HL-60 (cell line): ENCODE results near the gene OTOA.
"Not testable (repeated sequence)": the region's sequence is repeated elsewhere in the genome, so short reads cannot be mapped to it uniquely, and the experiment has no call there.

Experiments used
- DNase-seq, 2 experiments: peaks; one replicate each; pipeline ENCODE4 v3.0.0-alpha.2; 2010 to 2020; ENCODE audit warnings: low read depth in 1 of 2, low spot score in 1 of 2
- H3K27ac ChIP-seq: fragments of 250-450 bp; sonication (Bioruptor Pico); replicated peaks from 2 replicates; pipeline ENCODE4 v1.5.1; 2020; ENCODE audit warnings: mild to moderate bottlenecking, moderate library complexity
- H3K27me3 ChIP-seq: fragments of 250-450 bp; sonication (Bioruptor Pico); 2 replicates; pipeline ENCODE4 v1.5.1; 2021; ENCODE audit warnings: mild to moderate bottlenecking, moderate library complexity; ENCODE audit not compliant: insufficient read depth, poor library complexity, severe bottlenecking
- H3K4me3 ChIP-seq: replicated peaks from 2 replicates; pipeline ENCODE4 v1.5.1; 2011; ENCODE audit warnings: mild to moderate bottlenecking, control low read depth, low read length; ENCODE audit not compliant: insufficient read depth
- CTCF ChIP-seq: IDR thresholded peaks from one replicate; pipeline ENCODE4 v1.5.1; 2011; ENCODE audit warnings: low read length, control low read depth, inconsistent platforms; ENCODE audit not compliant: insufficient read depth
- GABPA ChIP-seq: IDR thresholded peaks from 2 replicates; pipeline ENCODE4 v1.6.1; 2012; ENCODE audit warnings: low read depth
- POLR2AphosphoS5 ChIP-seq: IDR thresholded peaks from 2 replicates; pipeline ENCODE4 v1.6.1; 2012; ENCODE audit warnings: low read depth
- SPI1 ChIP-seq: IDR thresholded peaks from 2 replicates; pipeline ENCODE4 v1.6.1; 2012; ENCODE audit warnings: low read depth, mild to moderate bottlenecking, borderline replicate concordance
- TF ChIP-seq, protein P1 (sequence below): IDR thresholded peaks from 2 replicates; pipeline ENCODE4 v1.6.1; 2012; ENCODE audit warnings: low read depth; ENCODE audit not compliant: insufficient replicate concordance

Gene OTOA

DNA sequence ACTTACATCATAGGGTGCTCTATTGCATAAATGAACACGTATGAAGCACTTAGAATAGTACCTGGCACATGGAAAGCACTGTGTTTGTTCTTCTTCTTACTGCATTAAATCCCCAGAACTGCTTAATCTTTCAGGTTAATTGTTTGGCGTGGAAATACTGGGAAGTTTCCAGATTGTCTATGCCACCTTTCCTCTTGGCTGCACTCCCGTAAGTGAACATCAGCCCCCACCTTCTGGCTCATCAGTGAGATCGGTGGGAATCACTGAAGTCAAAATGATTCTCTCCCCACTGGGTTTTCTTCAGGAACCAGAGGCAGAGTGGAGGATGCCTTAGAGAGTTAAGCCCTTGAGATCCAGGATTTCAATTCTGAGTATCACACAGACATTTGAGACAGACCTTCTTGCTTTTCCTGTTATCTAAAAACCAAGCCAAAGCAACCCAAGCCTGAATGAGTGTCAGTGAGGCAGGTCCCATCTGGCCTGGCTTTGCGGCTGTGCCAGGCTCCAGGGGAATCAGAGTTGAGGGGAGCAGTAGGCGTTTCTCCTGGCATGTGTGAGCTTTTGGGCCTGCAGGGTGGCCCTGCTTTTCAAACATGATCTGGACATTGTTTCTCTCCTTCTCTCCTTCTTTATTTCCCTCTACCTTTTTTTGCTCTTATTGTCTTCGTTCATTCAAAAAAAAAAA lies 59.1 kb downstream of the OTOA start:
- no peak for DNase-seq
- H3K27ac ChIP-seq = no peak overlapping the region
- H3K4me3 ChIP-seq = no peak overlapping the region
- TF ChIP-seq, protein P1, sequence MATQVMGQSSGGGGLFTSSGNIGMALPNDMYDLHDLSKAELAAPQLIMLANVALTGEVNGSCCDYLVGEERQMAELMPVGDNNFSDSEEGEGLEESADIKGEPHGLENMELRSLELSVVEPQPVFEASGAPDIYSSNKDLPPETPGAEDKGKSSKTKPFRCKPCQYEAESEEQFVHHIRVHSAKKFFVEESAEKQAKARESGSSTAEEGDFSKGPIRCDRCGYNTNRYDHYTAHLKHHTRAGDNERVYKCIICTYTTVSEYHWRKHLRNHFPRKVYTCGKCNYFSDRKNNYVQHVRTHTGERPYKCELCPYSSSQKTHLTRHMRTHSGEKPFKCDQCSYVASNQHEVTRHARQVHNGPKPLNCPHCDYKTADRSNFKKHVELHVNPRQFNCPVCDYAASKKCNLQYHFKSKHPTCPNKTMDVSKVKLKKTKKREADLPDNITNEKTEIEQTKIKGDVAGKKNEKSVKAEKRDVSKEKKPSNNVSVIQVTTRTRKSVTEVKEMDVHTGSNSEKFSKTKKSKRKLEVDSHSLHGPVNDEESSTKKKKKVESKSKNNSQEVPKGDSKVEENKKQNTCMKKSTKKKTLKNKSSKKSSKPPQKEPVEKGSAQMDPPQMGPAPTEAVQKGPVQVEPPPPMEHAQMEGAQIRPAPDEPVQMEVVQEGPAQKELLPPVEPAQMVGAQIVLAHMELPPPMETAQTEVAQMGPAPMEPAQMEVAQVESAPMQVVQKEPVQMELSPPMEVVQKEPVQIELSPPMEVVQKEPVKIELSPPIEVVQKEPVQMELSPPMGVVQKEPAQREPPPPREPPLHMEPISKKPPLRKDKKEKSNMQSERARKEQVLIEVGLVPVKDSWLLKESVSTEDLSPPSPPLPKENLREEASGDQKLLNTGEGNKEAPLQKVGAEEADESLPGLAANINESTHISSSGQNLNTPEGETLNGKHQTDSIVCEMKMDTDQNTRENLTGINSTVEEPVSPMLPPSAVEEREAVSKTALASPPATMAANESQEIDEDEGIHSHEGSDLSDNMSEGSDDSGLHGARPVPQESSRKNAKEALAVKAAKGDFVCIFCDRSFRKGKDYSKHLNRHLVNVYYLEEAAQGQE = no peak
- TF ChIP-seq GABPA (no peak), POLR2AphosphoS5 (no peak), CTCF (no peak), SPI1 (no peak)
- no peaks in the 10 kb centered on the region for H3K27me3 ChIP-seq

- no peak overlapping the region for H3K27ac ChIP-seq
Measured at GRCh38 chr16:21723532-21723931, 59.8 kb downstream of the OTOA start.

GRCh38 chr16:21727344-21727743 lies 63.6 kb downstream of the OTOA start:
- H3K27me3 ChIP-seq = no peaks in the 10 kb centered on the region
- no peak overlapping the region for H3K27ac ChIP-seq
- no peak for DNase-seq
- no peak for TF ChIP-seq POLR2AphosphoS5
- TF ChIP-seq CTCF = no peak
- TF ChIP-seq SPI1 = no peak
- TF ChIP-seq, protein P1 = no peak
- TF ChIP-seq GABPA = no peak
- H3K4me3 ChIP-seq = no peak overlapping the region

More at GRCh38 chr16:21723532-21723931, 59.8 kb downstream of the OTOA start:
- Histone ChIP-seq H3K4me3 (no peak overlapping the region), H3K27me3 (no peaks in the 10 kb centered on the region)
- DNase-seq = no peak
- TF ChIP-seq CTCF (no peak), GABPA (no peak), SPI1 (no peak), POLR2AphosphoS5 (no peak)
- TF ChIP-seq, protein P1 = no peak

GRCh38 chr16:21731233-21731632 lies 67.5 kb downstream of the OTOA start:
- H3K27me3 ChIP-seq, H3K4me3 ChIP-seq, H3K27ac ChIP-seq, DNase-seq: not testable (repeated sequence)

GRCh38 chr16:21740637-21741036 lies 76.9 kb downstream of the OTOA start:
- not testable (repeated sequence) for H3K27me3 ChIP-seq

More at GRCh38 chr16:21740637-21741036, 76.9 kb downstream of the OTOA start:
- not testable (repeated sequence) for H3K27ac ChIP-seq, H3K4me3 ChIP-seq, DNase-seq
